GDM1 (cell line): ENCODE results near the gene WWTR1.
A peak's percentile ranks its signal among the peaks of the same experiment; 100 is the strongest.

ENCODE experiments used
- DNase-seq: peaks from one replicate; lab custom pipeline; 2025; lab: John Stamatoyannopoulos, UW

The WWTR1 gene

GRCh38 chr3:149495581-149496125 lies 162.2 kb downstream of the WWTR1 start:
- no peak for DNase-seq

- no peak for DNase-seq
These were observed 162.9 kb downstream of the WWTR1 start for GRCh38 chr3:149494759-149495580.

- peak; percentile 21 for DNase-seq
These were observed 163.6 kb downstream of the WWTR1 start for GRCh38 chr3:149494022-149494758.

GRCh38 chr3:149493315-149494021 lies 164.4 kb downstream of the WWTR1 start:
- DNase-seq, result no peak

- DNase-seq, result no peak
These were observed 167.4 kb downstream of the WWTR1 start for GRCh38 chr3:149490260-149490971.

GRCh38 chr3:149489060-149489690 lies 168.7 kb downstream of the WWTR1 start:
- peak; percentile 25 for DNase-seq

GRCh38 chr3:149487598-149488197 lies 170.1 kb downstream of the WWTR1 start:
- no peak for DNase-seq

GRCh38 chr3:149486726-149487125 lies 171.1 kb downstream of the WWTR1 start:
- no peak for DNase-seq

GRCh38 chr3:149481491-149481890 lies 176.3 kb downstream of the WWTR1 start:
- DNase-seq, result no peak

- no peak for DNase-seq
These were observed 176.8 kb downstream of the WWTR1 start for GRCh38 chr3:149481056-149481455.

GRCh38 chr3:149480326-149481017 lies 177.4 kb downstream of the WWTR1 start:
- DNase-seq, result peak; percentile 66

GRCh38 chr3:149479621-149480325 lies 178.1 kb downstream of the WWTR1 start:
- no peak for DNase-seq

GRCh38 chr3:149476225-149476624 lies 181.6 kb downstream of the WWTR1 start:
- DNase-seq, result no peak

- DNase-seq, result no peak
These were observed 182.3 kb downstream of the WWTR1 start for GRCh38 chr3:149475451-149476060.

GRCh38 chr3:149474250-149474817 lies 183.5 kb downstream of the WWTR1 start, which contains the start of gene TM4SF4:
Gene TM4SF4 (plus strand): TSS chr3:149474697. CDS start chr3:149474878, 181 bp downstream.
- no peak for DNase-seq

- DNase-seq, result no peak
These were observed 184.2 kb downstream of the WWTR1 start for GRCh38 chr3:149473357-149474249.

- no peak for DNase-seq
These were observed 185.6 kb downstream of the WWTR1 start for GRCh38 chr3:149472030-149472797.
